NOMO-1 treated with dmso at 0.1 percent for 144 hours (cell line): ENCODE results near the gene SON.

Experiments used
- DNase-seq: peaks from one replicate; lab custom pipeline; 2025; ENCODE audit not compliant: unreplicated experiment; lab: John Stamatoyannopoulos, UW

The SON gene

DNA sequence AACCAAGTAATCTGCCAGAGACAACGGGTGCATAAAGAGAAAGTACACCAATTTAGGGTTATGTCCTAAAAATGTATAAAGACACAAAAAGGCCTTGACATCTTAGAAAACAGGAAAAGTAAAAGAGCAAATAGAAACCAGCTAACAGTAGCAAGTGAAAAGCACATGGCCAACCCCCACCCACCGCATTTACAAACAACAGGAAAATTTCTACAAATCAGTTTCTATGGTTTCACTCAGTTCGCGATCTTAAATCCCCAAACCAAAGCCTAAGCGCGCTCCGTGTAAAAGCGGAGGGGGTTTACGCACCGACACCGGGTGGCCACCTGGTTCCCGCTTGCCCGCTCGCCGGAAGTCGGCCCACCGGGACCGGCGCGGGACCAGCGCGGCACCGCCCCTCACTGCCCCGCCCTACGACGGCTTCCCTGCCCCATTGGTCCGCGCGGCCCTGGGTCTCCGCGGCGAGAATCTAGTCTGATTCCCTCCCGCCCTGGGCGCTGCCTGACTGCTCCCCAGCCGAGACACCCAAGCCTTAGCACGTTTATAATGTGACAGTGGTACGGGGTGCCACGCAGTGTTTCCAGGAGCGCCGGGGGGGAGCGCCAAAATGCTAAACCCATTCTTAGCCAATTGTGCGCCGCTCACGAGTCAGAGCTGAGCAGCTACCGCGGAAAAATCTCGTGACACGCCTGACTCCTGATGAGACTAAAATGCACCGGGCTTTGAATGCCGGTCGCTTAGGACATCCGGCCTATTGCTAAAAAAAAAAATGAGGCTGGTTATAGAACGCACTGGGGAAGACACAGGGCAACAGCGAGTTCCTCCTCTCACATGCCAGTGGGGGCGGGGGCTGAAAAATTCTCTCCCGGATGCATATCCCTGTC, 840 bp upstream of the SON start, which contains the start of gene GART:
Gene GART (minus strand): TSS at position 362 of the 884 bp plus-strand sequence. CDS start 2,802 bp downstream, outside the sequence.
- DNase-seq: peak; percentile 82

GRCh38 chr21:33543505-33544129, 779 bp downstream of the SON start:
- DNase-seq: peak; percentile 55

DNA sequence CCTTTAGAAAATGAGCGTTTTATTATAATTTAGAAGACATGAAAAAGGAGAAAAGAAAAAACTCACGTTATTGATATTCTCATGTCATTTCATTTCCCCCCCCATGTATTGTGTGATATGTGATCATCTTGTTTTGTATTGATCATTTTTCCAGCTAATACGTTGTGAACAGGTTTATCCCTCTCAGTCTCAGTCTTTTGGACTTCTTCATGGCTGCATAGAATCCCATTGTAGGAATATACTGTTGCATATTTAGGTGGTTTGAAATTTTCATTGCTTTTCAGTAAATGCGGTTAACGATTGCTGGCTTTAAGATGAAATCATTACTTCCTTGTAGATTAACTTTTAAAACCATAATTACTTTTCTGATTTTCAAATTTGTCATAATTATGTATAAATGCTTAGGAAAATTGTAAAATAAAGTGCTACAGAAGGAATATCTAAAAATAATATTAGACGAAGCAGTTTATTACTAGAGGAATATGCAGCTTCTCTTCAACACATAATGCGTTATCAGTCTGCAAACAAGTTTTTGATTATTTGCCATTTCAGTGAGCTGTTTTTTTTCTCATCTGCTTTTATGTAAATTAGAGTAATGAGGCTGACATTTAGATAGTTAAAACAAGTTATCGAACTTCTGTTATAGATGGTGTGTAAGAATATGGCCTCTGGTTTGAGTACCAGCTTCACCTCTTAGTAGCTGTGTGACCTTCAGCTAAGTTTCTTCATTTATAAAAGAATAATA, 1.8 kb downstream of the SON start:
- DNase-seq: no peak

DNA sequence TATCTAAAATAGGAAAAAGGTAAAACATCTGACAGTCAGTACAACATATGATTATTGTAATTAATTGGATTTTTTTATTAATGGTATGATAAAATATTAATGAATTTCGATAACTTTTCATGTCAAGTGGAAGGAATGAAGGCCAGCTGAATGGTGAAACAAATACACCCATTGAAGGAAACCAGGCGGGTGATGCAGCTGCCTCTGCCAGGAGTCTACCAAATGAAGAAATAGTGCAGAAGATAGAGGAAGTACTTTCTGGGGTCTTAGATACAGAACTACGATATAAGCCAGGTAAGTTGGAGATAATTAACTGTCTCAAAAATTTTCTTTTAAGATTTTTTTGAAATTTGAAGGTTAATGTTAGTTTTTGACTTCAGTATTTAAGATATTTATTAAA, 3.2 kb downstream of the SON start:
- DNase-seq: no peak

- no peak for DNase-seq
These were observed 7.3 kb downstream of the SON start for GRCh38 chr21:33549848-33550771.

GRCh38 chr21:33550772-33551660, 8.2 kb downstream of the SON start:
- DNase-seq: no peak

DNA sequence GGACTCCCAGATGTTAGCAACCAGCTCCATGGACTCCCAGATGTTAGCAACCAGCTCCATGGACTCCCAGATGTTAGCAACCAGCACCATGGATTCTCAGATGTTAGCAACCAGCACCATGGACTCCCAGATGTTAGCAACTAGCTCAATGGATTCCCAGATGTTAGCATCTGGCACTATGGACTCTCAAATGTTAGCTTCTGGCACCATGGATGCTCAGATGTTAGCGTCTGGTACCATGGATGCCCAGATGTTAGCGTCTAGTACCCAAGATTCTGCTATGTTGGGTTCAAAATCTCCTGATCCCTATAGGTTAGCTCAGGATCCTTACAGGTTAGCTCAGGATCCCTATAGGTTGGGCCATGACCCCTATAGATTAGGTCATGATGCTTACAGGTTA, 8.8 kb downstream of the SON start:
- no peak for DNase-seq

GRCh38 chr21:33552093-33552998, 9.5 kb downstream of the SON start:
- DNase-seq: no peak

DNA sequence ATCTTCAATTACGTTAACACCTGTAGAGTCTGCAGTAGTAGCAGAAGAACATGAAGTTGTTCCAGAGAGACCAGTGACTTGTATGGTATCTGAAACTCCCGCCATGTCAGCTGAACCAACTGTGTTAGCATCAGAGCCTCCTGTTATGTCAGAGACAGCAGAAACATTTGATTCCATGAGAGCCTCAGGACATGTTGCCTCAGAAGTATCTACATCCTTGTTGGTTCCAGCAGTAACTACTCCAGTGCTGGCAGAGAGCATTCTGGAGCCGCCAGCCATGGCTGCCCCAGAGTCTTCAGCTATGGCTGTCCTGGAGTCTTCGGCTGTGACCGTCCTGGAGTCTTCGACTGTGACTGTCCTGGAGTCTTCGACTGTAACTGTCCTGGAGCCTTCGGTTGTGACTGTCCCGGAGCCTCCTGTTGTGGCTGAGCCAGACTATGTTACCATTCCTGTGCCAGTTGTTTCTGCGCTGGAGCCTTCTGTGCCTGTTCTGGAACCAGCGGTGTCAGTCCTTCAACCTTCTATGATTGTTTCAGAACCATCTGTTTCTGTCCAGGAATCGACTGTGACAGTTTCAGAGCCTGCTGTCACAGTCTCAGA, 10.3 kb downstream of the SON start:
- no peak for DNase-seq

GRCh38 chr21:33554236-33554981, 11.6 kb downstream of the SON start:
- DNase-seq: no peak

DNA sequence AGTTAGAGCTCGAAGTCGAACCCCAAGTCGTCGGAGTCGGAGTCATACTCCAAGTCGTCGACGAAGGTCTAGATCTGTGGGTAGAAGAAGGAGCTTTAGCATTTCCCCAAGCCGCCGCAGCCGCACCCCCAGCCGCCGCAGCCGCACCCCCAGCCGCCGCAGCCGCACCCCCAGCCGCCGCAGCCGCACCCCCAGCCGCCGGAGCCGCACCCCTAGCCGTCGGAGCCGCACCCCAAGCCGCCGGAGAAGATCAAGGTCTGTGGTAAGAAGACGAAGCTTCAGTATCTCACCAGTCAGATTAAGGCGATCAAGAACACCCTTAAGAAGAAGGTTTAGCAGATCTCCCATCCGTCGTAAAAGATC, 12.1 kb downstream of the SON start:
- DNase-seq: no peak

DNA sequence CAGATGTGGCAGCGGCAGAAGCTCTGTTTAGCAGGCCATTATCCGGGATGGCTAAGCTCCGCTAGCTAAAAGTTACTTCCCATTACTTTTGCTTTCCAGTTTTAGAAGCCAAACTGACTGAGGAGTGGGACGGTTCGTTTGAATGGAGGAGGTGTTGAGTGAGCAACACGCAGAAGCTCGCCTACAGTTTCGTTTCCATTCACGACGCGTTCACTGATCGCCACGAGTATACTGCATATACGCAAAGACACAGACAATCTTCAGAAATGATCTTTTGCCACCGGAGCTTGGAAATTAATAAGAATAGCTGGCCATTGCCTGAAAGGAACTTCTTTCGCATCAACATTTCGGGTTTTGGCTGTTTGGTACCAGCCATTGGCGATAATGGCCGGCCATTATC, 14.6 kb downstream of the SON start:
- DNase-seq: no peak

DNA sequence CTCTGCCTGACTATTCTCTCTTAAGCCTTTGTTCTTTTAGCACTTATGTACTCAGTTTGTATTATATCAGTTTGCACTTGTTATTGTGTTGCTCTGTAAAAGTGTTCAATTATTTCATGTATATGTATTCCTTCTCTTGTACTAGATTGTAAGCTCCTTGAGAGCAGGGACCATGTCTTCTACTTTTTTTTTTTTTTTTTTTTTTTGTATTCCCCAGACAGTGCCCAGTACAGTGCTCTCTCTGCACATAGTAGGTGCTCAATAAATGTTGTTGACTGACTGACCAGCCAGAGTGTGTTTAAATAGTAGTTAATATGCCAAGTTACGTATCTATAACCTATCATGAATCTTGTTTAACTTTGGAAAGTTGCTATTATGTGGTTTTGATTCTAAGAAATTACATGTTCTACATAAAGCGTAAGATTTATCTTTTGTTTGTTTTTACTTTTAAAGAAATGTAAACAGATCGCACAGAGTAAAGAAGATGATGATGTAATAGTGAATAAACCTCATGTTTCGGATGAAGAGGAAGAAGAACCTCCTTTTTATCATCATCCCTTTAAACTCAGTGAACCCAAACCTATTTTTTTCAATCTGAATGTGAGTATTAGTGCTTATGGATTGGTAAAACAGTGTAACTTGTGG, 16.1 kb downstream of the SON start:
- DNase-seq: no peak

DNA sequence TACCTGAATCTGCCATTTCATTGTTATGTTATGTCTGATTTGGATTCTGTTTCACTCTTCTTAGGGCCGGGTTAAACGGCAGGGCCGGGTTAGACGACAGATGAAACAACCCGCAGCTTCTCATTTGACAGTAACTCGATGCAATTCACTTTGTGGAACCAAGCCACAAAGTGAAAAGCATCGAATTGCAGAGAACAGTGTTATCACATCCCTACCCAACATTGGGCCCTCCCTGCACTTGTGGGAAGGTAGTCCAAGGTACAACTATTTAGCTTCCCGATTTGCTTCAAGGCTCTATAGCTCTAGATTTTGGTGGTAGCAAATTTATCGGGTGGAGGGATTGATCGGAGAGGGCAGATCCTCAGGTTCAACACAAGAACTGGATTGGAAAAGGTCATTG, 17.0 kb downstream of the SON start:
- no peak for DNase-seq

DNA sequence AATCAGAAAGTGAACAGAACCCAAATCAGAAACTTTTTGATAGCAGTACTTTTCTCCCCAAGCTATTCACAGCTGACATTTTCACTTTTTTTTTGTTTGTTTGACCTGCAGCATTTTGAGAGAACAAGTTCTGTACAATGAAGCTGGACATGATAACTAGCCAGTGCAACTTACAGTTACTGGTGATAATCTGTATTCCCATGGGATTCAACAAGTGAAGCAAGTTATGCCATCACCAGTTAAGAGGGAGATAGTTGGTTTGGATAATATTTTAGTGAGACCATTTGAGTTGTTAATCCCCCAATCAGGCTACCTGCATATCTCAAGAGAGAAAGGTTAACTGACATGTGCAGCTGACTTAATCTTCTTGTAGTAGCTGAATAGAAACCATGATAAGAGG, 18.1 kb downstream of the SON start:
- DNase-seq: no peak

- DNase-seq: no peak
These were observed 18.5 kb downstream of the SON start for GRCh38 chr21:33561373-33561772.

DNA sequence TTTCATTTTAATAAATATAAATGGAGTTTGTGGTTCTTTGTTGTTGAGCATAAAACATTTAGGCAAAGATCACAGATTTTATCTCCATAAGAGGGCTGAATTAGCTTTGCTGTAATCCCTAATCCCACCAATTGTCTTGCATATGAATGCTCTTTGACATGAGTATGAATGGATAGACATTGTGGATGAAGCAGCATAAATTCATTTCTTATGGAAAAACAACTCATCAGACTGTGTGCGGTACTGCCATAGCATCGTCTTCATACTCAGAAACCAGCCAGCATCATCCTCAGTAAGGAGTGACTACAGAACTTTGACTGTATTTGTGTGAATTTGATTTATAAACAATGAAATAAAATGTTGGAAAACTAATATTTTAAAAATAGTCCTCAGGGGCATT, 19.6 kb downstream of the SON start:
- no peak for DNase-seq
